Omental fat pad (tissue), 4 donors: ENCODE results near the gene POGLUT2. TPM values are rescaled to one million over a fixed set of nuclear protein-coding genes. Genes with fewer than 3 reads are reported as not detected.

Experiments used
- ATAC-seq: fragments of 150-250 bp; one replicate; pipeline ENCODE4 v1.9.1; 2016; ENCODE audit warnings: mild to moderate bottlenecking, moderate library complexity; ENCODE audit not compliant: low FRiP score
- DNase-seq: peaks from one replicate; pipeline ENCODE4 v3.0.0-alpha.2; 2019; ENCODE audit warnings: low spot score
- CTCF ChIP-seq, 3 donors: fragments of 450-650 bp; IDR thresholded peaks; one replicate each; pipeline ENCODE4 v1.5.1; 2016 to 2017; ENCODE audit warnings: antibody characterized with exemption in 3 of 3, mild to moderate bottlenecking in 3 of 3, moderate library complexity in 2 of 3
- total RNA-seq, 4 donors: library from RNA; depleted of rRNA; stranded (reverse); fragments of >200 nt; gene quantifications; one replicate each; pipeline ENCODE4 v1.1.0, GENCODE V29; 2016

POGLUT2 gene
- total RNA-seq, 4 donors from 2014 or later, result 4.2 to 6.0 (median 4.8) TPM

GRCh38 chr13:102817907-102818306 is 19.1 kb upstream of the POGLUT2 start:
- TF ChIP-seq CTCF (IDR thresholded peaks at IDR 0.05), result no peak
- DNase-seq, result no peak
- no peak for ATAC-seq

DNA sequence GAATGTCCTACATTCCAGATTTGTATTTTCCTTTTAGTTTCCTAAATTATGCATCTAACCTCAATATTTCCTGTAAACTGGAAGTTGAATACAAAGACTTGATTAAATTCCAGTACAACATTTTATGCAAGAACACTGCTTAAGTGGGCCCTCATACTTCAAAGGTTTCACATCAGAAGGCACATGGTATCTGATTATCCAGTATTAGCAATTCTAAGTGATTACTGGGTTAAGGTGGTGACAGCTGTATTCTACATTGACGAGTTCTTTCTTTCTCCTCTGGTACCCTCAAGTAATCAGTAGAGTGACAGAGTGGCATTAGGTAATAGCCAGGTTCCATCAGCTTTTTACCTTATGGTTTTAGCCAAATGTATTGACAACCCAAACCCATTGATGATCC is 18.5 kb upstream of the POGLUT2 start:
- no peak for TF ChIP-seq CTCF (IDR thresholded peaks at IDR 0.05)
- no peak for DNase-seq
- no peak for ATAC-seq

DNA sequence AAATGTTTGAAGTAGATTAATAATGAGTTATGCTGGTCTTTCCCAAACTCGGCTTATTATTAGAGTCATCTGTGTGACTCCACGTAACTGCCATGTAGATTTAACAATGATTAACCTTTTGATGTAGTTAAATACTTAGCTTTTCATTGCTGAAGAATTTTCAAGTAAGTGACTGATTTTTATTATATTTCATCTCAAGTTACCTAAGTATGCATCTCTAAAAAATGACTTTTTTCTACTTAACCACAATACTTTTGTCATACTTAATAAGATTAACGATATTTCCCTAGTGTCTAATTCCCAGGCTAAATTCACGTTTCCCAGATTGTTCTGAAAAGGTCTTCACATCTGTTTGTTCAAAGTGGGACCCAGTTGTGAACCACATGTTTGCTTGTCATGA is 17.9 kb upstream of the POGLUT2 start:
- TF ChIP-seq CTCF (IDR thresholded peaks at IDR 0.05), result no peak
- ATAC-seq, result no peak

GRCh38 chr13:102815788-102816187 is 17.0 kb upstream of the POGLUT2 start:
- no peak for TF ChIP-seq CTCF (IDR thresholded peaks at IDR 0.05)
- DNase-seq, result no peak
- no peak for ATAC-seq

More for the DNA sequence above, 17.9 kb upstream of the POGLUT2 start:
- DNase-seq, result no peak

- no peak for TF ChIP-seq CTCF (IDR thresholded peaks at IDR 0.05)
- DNase-seq (no peak), ATAC-seq (no peak)
These were observed 16.0 kb upstream of the POGLUT2 start for GRCh38 chr13:102814793-102815192.

GRCh38 chr13:102814025-102814607 is 15.3 kb upstream of the POGLUT2 start:
- TF ChIP-seq CTCF (IDR thresholded peaks at IDR 0.05), result no peak
- DNase-seq, result no peak
- no peak for ATAC-seq

- DNase-seq (no peak), ATAC-seq (peak; percentile 60)
- no peak for TF ChIP-seq CTCF (IDR thresholded peaks at IDR 0.05)
These were observed 14.0 kb upstream of the POGLUT2 start for GRCh38 chr13:102812611-102813287.
